Left forelimb (tissue), 1 donor: ENCODE measurements around the gene CSRP1.

Experiments used
- DNase-seq: peaks from one replicate; pipeline ENCODE4 v3.0.0-alpha.2; 2018; ENCODE audit warnings: low spot score

Gene CSRP1

DNA sequence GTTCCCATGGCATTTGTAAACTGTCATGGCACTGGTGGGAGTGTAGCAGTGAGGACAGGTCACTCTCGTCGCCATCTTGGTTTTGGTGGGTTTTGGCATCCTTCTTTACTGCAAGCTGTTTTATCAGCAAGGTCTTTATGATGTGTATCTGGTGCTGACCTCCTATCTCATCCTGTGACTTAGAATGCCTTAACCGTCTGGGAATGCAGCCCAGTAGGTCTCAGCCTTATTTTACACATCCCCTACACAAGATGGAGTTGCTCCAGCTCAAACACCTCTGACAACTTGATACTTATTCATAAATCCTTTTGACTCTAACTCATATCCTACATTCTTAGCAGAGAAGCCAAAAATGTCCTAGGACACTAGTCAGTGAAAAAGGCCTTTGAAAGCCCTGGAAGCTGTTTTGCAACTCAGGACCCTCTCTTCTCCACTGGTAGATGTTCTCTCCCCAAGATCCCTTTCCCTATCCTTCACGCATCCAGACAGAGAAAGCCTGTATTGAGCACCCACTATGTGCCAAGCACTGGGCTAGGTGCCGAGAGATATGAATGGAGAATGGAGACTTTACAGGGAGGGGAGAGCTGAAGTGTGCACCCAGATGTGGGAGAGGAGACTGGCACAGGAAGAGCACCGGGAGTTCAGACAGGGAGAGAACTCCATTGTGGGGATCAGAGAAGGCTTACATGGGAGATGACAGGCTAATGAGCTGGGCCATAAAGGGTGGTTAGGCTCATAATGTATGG lies 6.7 kb upstream of the CSRP1 start:
- DNase-seq: no peak

GRCh38 chr1:201511941-201512539 lies 5.1 kb upstream of the CSRP1 start:
- DNase-seq: no peak

DNA sequence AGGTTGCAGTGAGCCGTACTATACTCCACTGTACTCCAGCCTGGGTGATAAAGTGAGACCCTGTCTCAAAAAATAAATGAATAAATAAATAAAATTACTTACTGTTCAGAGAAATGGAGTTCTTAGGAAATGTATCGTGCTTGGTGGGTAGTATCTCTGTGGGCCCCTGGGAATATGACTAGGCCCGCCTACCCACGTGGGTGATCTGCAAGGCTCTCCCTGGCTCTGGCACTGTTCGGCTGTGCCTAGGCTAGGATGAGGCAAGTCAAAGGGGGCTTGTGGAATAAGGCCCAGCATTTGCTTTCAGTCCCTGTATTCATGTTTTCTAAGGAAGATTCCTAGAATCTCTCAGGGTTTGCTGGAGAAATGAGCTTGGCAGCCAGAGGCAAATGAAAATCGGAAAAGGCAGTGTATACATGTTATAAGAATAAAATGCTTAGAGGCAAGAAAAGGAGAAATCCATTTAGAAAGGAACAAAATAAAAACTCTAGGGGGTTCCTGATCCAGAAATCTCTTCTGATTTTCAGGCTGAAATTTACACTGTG lies 4.5 kb upstream of the CSRP1 start:
- no peak for DNase-seq

- DNase-seq: no peak
Measured at GRCh38 chr1:201510734-201511133, 3.8 kb upstream of the CSRP1 start.

DNA sequence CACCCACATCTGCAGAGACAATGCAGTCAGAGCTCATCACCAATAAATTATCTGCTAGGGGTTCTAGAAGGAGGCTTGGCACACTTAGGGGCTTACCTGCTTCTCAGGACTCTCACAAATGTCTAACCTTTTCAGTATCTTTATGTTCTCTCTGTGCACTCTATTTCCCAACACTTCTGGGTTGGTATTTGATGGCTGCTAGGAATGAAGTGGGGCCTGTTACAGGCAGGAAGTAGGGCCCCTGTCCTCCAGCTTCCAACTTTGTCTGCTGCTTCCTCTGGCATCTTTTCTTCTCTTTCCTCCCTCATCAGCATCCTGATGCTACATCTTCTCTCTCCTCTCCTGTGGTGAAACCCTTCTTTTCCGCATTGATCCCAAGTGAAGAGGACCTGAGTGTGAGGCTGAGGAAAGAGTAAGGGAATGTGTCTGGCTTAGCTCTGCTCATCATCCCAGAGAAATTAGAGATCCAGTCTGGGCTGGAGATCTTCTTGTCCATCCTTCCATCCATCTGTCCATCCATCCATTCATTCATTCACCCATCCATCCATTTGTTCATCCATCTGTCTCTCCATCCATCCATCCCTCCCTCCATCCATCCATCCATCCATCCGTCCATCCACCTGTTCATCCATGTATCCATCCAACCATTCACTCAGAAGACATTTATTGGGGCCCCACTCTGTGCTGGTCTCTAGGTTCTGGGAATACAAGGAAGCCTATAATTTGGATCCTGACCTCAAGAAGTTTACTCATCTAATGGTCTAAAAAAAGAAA lies 2.9 kb upstream of the CSRP1 start:
- DNase-seq: no peak

- DNase-seq: no peak
Measured at GRCh38 chr1:201508809-201509208, 1.9 kb upstream of the CSRP1 start.

DNA sequence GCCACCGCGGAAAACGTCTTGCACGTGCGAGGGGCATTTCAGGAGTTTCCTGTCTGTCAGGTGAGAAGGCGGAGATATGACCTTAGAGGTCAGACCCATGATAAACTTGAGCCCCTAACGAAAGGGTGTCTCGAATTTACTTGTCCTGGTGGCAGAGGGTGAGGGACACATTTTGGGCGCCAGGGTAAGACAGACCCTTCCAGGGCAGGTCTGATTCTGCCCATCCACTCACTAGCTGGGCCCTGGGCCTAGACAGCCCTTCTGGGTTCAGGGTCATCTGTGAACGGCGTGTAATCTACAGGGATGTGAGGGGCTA lies 395 bp upstream of the CSRP1 start:
- DNase-seq: no peak

GRCh38 chr1:201506092-201506491 lies 831 bp downstream of the CSRP1 start:
- DNase-seq: no peak

DNA sequence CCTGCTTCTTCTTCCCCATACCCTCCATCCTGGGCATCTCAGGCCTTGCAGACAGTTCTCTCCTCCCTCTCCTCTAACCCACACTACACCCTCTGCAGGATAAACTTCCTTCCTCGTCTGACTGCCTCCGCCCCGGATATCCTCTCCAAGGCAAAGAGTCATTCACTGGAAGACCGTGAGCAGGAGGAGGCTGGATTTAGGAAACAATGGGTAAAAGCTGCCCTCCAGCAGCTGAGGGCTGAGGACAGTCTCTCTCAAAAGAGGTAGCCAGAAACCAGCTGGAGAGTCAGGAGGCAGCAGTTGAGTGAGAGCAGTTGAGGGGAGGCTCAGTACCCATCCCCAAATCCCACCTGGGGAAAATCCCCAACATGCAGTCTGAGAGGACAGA lies 1.4 kb downstream of the CSRP1 start:
- no peak for DNase-seq

DNA sequence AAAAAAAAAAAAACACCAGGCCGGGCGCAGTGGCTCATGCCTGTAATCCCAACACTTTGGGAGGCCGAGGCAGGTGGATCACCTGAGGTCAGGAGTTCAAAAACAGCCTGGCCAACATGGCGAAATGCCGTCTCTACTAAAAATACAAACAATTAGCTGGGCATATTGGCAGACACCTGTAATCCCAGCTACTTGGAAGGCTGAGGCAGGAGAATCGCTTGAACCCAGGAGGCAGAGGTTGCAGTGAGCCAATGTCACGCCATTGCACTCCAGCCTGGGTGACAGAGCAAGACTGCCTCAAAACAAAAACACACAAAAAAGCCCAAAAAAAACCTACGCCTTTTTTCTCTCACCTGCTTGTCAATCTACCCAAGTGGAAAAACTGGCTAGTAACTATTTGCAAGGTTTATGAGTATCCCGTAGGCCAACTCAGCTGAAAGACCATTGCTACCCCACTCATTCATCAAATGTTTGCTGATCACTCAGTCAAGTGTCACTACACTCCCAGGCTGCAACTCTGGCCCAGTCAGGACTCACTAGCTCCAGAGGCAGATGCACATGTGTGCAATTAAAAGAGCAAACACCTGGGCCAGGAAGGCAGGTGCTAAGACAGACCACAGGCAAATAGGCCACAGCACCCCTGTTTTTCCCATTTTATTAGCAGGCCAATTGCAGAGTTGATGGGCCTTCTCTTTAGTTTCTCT lies 2.0 kb downstream of the CSRP1 start:
- DNase-seq: no peak

DNA sequence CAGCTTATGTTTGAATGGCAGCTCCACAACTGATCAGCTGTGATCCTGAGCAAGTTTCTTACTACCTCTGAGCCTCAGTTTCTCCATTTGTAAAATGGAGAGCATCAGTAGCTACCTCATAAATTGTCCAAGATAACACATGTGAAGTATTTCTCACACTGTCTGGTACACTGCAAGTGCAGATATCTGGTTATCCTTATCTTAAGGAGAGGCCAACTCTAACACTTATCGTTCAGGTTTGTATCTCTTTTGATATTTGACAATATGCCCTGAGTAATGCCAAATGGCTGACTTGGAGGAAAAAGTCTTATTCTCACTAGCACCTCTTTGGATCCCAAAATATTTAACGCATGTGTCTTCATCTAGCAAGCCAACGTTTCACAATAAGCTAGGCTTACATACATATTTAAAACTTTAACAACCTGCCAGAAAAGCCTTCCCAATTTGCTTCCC lies 2.7 kb downstream of the CSRP1 start:
- DNase-seq: no peak

DNA sequence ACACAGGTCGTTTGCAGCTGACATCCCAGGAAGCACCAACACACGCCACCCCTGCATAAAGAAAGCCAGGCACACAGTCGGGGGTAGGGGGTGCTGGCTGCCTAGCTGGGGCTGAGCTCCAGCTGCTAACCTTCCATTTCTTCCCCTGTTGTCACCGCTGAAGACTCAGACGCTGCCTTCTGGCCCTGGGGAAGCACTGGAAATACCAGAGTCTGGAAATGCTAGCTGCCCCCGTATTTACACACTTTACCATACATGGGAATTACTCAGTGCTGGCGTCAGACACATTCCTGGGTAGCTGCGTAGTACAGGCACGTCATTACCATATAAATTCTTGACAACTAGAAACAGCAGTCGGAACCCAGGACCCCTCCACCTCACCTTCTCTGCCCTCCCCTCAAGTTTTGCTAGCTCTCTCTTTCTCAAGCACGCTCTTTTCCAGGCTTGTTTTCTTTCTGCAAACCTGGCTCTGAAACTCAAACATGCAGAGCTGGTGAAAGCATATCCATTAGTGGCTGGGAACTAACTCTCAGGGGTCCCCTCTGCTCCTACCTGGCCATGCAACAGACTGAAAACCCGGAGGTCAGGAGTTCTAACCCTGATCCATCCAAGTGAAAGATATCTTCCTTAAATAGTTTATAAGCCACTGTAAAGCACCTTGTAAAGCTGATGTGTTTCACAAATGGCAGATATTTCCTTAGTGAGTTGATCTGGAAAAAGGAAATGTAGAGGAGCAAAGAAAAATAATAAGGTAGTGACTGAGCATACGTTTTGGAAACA lies 3.3 kb downstream of the CSRP1 start:
- DNase-seq: no peak

DNA sequence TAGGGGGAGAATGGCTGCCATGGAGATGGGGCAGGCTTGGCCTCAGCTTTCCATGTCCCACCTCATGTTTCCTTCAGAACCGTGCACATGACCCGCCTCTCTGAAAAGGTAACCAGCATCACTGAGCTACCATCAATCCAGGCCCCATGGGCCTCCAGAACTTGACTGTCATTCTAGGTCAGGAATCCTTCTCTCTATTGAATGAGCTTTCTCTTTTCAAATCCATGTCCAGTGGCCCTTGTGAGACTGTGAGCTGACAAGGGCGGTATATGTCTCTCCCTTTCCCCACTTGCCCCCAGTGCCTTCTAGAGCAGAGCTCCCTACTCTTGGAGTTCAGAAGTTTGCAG lies 4.4 kb downstream of the CSRP1 start:
- DNase-seq: no peak

DNA sequence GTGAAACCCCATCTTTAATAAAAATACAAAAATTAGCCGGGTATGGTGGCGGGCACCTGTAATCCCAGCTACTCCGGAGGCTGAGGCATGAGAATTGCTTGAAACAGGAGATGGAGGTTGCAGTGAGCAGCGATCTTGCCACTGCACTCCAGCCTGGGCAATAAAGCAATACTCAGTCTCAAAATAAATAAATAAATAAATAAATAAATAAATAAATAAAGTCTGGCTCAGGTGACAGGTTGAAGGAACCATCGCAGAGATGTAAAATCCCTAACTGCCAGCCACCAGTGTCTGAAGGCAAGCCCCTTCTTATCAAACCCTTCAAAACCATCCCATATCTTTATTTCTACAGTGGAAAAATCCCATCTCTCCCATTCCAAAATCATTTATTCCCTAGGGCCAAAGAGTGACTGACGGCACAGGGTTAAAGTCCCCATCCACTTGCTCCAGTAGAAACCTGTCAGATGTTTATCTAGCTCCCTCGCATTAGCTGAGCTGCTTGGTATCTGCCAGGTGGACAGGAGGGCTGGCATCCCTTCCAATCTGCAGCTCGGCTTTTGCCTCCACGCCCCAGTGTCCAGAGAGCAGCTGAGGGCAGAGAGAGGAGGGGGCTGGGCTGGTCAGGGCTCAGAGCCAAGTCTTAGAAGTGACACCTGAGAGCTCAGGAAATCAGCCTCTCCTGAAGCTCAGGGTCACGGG lies 5.0 kb downstream of the CSRP1 start:
- DNase-seq: no peak

DNA sequence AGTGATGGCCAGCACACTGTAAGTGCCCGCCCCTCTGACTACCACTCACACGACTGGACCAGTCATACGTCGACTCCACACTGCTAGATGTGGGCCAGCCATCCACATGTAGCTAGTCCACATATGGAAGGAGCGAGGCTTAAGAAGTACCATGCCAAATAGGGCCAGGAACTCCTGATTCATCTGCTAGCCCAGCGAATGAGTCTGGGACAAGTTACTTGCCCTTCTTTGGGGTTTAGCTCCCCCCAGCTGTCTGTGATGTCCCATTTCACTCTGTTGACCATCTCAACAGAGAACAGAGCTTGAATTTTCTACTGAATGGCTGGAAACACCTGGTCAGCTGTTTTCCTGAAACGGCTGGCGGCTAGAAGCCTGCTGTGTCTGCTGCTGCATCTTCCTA lies 5.8 kb downstream of the CSRP1 start:
- DNase-seq: no peak

DNA sequence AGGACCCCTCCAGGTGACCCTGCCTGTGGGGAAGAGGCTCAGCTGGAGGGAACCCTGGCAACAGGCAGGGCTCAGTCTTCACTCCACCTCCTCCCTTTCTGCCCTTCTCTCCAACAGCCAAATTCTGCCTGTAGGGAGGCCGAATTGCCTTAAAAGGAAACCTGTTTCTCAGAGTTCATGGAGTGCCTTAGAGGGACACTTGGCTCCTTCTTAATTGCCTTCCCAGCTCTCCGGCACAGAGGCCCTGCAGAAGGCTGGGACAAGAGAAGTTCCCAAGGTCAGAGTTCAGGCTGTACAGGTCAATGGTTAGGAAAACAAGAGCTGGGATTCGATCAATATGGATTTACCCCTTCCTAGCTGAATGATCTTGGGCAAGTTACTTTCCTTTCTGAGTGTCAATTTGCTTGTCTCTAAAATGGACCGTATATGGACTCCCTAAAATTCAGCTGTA lies 6.2 kb downstream of the CSRP1 start:
- DNase-seq: no peak

- DNase-seq: no peak
Measured at GRCh38 chr1:201499795-201500669, 6.9 kb downstream of the CSRP1 start.

- DNase-seq: no peak
Measured at GRCh38 chr1:201499191-201499590, 7.7 kb downstream of the CSRP1 start.

DNA sequence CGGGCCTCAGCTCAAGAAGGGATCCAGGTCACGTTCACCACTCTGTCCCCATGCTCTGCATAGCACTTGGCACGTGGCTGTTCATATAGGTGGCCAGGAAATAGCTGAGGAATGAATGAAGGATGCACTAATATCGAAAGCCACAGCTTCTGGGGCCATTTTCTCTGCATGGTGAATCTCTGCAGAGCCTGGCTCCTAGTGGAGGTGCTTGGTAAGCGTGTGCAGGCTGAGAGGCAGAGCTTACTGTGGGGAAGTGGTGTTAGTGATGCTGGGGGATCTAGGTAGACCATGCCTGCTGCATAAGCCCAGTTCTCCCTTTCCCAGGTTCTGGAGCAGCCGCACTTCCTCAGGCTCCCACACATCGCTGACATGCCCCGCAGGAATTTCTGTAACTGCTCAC lies 8.3 kb downstream of the CSRP1 start:
- DNase-seq: no peak

DNA sequence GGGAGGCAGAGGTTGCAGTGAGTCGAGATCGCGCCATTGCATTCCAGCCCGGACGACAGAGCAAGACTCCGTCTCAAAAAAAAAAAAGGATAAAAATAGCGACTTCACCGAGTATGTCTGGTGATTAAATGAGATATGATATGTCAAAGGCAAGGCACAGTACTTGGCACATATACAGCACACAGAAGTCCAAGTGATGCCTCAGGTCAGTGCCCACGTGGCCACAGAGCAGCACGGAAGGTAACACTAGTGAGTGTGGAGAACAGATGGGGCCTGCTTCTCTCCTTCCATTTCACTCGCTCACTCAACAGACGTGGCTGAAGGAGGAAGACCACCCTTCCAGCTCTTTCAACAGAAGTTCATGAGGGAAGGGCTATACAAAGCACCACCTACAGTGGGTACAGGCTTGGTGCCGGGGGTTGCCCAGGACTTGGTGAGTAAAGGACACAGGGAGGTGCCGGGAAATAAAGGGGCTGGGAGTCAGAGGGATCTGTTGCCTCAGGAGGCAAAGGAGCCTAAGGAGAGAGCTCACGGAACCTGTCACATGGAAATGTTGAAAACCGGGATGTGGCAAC lies 8.9 kb downstream of the CSRP1 start:
- DNase-seq: no peak
